ENCODE results near the gene ZAP70. TPM values are rescaled to one million over a fixed set of nuclear protein-coding genes. Genes with fewer than 3 reads are reported as not detected.

ZAP70 gene
- total and polyA plus RNA-seq, 10 of the 15 experiments (the other 5 are each of a cell fraction or from before 2014, with no cell fraction given): 0.18 to 2.9 (median 1.2) TPM; not detected in 1

DNA sequence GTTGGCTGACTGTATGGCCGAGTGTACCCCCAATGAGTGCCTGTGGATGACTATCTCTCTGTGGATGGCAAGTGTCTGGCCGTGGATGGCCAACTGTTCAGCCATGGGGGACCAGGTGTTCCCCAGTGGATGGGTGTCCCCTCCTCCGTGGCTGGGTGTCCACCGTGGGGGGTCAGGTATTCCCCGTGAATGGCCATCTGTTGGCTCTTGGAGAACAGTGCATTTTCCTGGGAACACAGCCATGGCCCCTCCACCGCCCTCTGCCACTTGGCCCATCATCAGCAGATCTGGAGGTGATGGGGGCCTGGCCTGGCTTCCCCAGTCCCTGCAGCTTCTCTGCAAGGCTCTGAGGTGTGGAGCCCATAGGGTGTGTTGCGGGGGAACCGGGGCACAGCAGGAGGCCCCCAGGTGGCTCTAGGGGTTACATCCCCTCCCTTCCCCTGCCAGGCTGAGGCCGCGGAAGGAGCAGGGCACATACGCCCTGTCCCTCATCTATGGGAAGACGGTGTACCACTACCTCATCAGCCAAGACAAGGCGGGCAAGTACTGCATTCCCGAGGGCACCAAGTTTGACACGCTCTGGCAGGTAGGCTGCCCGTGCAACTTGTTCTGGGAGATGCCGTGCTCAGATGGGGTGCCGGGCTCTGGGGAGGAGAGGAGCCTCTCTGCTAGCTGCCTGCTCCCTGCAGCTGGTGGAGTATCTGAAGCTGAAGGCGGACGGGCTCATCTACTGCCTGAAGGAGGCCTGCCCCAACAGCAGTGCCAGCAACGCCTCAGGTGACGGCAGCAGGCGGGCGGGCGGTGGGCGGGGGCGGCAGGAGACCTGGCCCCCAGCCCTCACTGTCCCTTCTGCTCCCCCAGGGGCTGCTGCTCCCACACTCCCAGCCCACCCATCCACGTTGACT is 19.3 kb downstream of the ZAP70 start:
- ChIA-PET RAD21 (ENCODE audit: unreplicated experiment) (interaction anchor here (1.0 kb wide), 1 partner anchor 653 kb away, joined by 3 read pairs; no protein-coding TSS in a partner anchor), SMC1A (ENCODE audit: uncharacterized antibody, unreplicated experiment) (no interaction called here), POLR2A (no interaction called here), CTCF (no interaction called here)
- WGBS (ENCODE audit: insufficient coverage, insufficient replicate concordance, low lambda C conversion rate, missing lambda C conversion rate): 46% methylated on average over 21 of the region's 28 CpGs
- no peak overlapping the region for H3K4me3 ChIP-seq
- H3K4me1 ChIP-seq (ENCODE audit: control insufficient read depth, insufficient read depth, low read length): no peaks in the 10 kb centered on the region
- FAIRE-seq: no peak
- no peak overlapping the region for H3K9ac ChIP-seq (ENCODE audit: control insufficient read depth, insufficient read depth, low read length)
- H3K27ac ChIP-seq (ENCODE audit: control insufficient read depth, insufficient read depth): no peak overlapping the region
- in situ Hi-C loops (cut with MboI) (loop anchor here (10.0 kb wide), 2 partner anchors 652 to 1668 kb away; no protein-coding TSS in a partner anchor), intact Hi-C loops (cut with micrococcal nuclease; ENCODE audit: unreplicated experiment) (no loop called here)
- H3K79me2 ChIP-seq (ENCODE audit: control insufficient read depth, insufficient read depth, low read length): no peaks in the 10 kb centered on the region
- no peak overlapping the region for H3K4me2 ChIP-seq (ENCODE audit: control insufficient read depth, insufficient read depth)
- TF ChIP-seq WRNIP1 (IDR thresholded peaks at IDR 0.05; ENCODE audit: borderline replicate concordance, low read depth, low read length) (no peak), ESRRA (IDR thresholded peaks at IDR 0.05; ENCODE audit: low read length) (no peak), SMAD5 (IDR thresholded peaks at IDR 0.05; ENCODE audit: low read depth) (no peak), NFYA (IDR thresholded peaks at IDR 0.05; ENCODE audit: borderline replicate concordance, low read depth, low read length) (no peak), FOXM1 (IDR thresholded peaks at IDR 0.05; ENCODE audit: low read depth, low read length) (no peak), CREM (IDR thresholded peaks at IDR 0.05; ENCODE audit: low read depth) (no peak), SIN3A (IDR thresholded peaks at IDR 0.05; ENCODE audit: low read depth, low read length) (no peak), MXI1 (IDR thresholded peaks at IDR 0.05; ENCODE audit: low read depth, low read length) (no peak), ATF7 (IDR thresholded peaks at IDR 0.05; ENCODE audit: low read depth) (no peak), CHD4 (IDR thresholded peaks at IDR 0.05) (no peak), ZZZ3 (IDR thresholded peaks at IDR 0.05; ENCODE audit: control insufficient read depth, insufficient read length, low read depth) (no peak), ZBTB40 (IDR thresholded peaks at IDR 0.05; ENCODE audit: borderline replicate concordance) (no peak)
- TF ChIP-seq, protein P1, sequence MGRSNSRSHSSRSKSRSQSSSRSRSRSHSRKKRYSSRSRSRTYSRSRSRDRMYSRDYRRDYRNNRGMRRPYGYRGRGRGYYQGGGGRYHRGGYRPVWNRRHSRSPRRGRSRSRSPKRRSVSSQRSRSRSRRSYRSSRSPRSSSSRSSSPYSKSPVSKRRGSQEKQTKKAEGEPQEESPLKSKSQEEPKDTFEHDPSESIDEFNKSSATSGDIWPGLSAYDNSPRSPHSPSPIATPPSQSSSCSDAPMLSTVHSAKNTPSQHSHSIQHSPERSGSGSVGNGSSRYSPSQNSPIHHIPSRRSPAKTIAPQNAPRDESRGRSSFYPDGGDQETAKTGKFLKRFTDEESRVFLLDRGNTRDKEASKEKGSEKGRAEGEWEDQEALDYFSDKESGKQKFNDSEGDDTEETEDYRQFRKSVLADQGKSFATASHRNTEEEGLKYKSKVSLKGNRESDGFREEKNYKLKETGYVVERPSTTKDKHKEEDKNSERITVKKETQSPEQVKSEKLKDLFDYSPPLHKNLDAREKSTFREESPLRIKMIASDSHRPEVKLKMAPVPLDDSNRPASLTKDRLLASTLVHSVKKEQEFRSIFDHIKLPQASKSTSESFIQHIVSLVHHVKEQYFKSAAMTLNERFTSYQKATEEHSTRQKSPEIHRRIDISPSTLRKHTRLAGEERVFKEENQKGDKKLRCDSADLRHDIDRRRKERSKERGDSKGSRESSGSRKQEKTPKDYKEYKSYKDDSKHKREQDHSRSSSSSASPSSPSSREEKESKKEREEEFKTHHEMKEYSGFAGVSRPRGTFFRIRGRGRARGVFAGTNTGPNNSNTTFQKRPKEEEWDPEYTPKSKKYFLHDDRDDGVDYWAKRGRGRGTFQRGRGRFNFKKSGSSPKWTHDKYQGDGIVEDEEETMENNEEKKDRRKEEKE (IDR thresholded peaks at IDR 0.05): no peak
- H3K9me3 ChIP-seq (replicated peaks; ENCODE audit: control insufficient read depth, insufficient read depth, low read length): peaks cover 2% of the 10 kb centered on the region; the same call in 1 of the 3 replicates
- H3K36me3 ChIP-seq (ENCODE audit: control insufficient read depth in 2 of 2, insufficient read depth in 2 of 2, low read length in 1 of 2): no peaks in the 10 kb centered on the region
- H4K20me1 ChIP-seq (ENCODE audit: control insufficient read depth, insufficient read depth): no peaks in the 10 kb centered on the region
- no peaks in the 10 kb centered on the region for H3K27me3 ChIP-seq (replicated peaks in 1 of 2; ENCODE audit: control insufficient read depth in 2 of 2, insufficient read depth in 2 of 2, low read length in 1 of 2)
- no TSS peak for BruUV-seq (replicated peaks)
- ATAC-seq: no peak
- no peak overlapping the region for H2AFZ ChIP-seq (ENCODE audit: control insufficient read depth, low read depth, low read length)
- no peak for DNase-seq (ENCODE audit: low read depth, low spot score)
